DOHH2 (cell line): ENCODE results near the gene AMFR.

ENCODE experiments used
- H3F3A ChIP-seq: fragments of 200-600 bp; sonication (generic), shearing (Covaris generic); 2 replicates; pipeline ENCODE4 v1.6.0; 2016; ENCODE audit warnings: antibody characterized with exemption, mild to moderate bottlenecking; ENCODE audit not compliant: control insufficient read depth, insufficient read depth
- H3K27ac ChIP-seq: fragments of 200-600 bp; sonication (generic); 2 replicates; pipeline ENCODE4 v1.5.1; 2014; ENCODE audit warnings: low read depth, mild to moderate bottlenecking, low read length, moderate library complexity
- H3K27me3 ChIP-seq: fragments of 200-600 bp; sonication (generic); 2 replicates; pipeline ENCODE4 v1.6.1; 2014; ENCODE audit warnings: mild to moderate bottlenecking, low read length, mixed read lengths; ENCODE audit not compliant: control insufficient read depth
- H3K36me3 ChIP-seq: fragments of 200-600 bp; sonication (generic); 2 replicates; pipeline ENCODE4 v1.6.1; 2014; ENCODE audit warnings: mild to moderate bottlenecking, low read length, moderate library complexity, mixed read lengths; ENCODE audit not compliant: control insufficient read depth
- H3K4me1 ChIP-seq: fragments of 200-600 bp; sonication (generic); 2 replicates; pipeline ENCODE4 v1.6.1; 2014; ENCODE audit warnings: mild to moderate bottlenecking, low read length, mixed read lengths; ENCODE audit not compliant: control insufficient read depth
- H3K4me2 ChIP-seq: fragments of 200-600 bp; sonication (generic); 2 replicates; pipeline ENCODE4 v1.6.0; 2014; ENCODE audit warnings: mild to moderate bottlenecking, low read length, moderate library complexity
- H3K4me3 ChIP-seq: fragments of 200-600 bp; sonication (generic); 2 replicates; pipeline ENCODE4 v1.5.1; 2014; ENCODE audit warnings: mild to moderate bottlenecking, low read length, mixed read lengths
- H3K79me2 ChIP-seq: fragments of 200-600 bp; sonication (generic); 2 replicates; pipeline ENCODE4 v1.6.1; 2014; ENCODE audit warnings: mild to moderate bottlenecking, low read length, mixed read lengths; ENCODE audit not compliant: control insufficient read depth
- H3K9me2 ChIP-seq: fragments of 200-600 bp; sonication (generic); replicated peaks from 2 replicates; pipeline ENCODE4 v1.6.1; 2014; ENCODE audit warnings: mild to moderate bottlenecking, low read length, mixed read lengths; ENCODE audit not compliant: control insufficient read depth
- H3K9me3 ChIP-seq: fragments of 200-600 bp; sonication (generic); 2 replicates; pipeline ENCODE4 v1.6.1; 2014; ENCODE audit warnings: antibody characterized with exemption, low read length, mixed read lengths; ENCODE audit not compliant: control insufficient read depth, insufficient read depth
- H4K20me1 ChIP-seq: fragments of 200-600 bp; sonication (generic); 2 replicates; pipeline ENCODE4 v1.6.0; 2014; ENCODE audit warnings: low read depth, mild to moderate bottlenecking, antibody characterized with exemption, low read length, moderate library complexity; ENCODE audit not compliant: control insufficient read depth, insufficient read depth
- CTCF ChIP-seq: fragments of 200-600 bp; sonication (generic); IDR thresholded peaks from one replicate; pipeline ENCODE4 v1.5.1; 2014; ENCODE audit warnings: antibody characterized with exemption, mild to moderate bottlenecking, low read depth, low read length; ENCODE audit not compliant: poor library complexity, severe bottlenecking
- EZH2phosphoT487 ChIP-seq: fragments of 200-600 bp; sonication (generic); IDR thresholded peaks from 2 replicates; pipeline ENCODE4 v1.6.1; 2017; ENCODE audit warnings: borderline replicate concordance, mild to moderate bottlenecking, antibody characterized with exemption, low read length, moderate library complexity, mixed read lengths

The AMFR gene

GRCh38 chr16:56338566-56339318 lies 86.6 kb downstream of the AMFR start:
- Histone ChIP-seq H3K4me1 (no peaks in the 10 kb centered on the region), H3K36me3 (no peaks in the 10 kb centered on the region), H3K27ac (no peak overlapping the region), H4K20me1 (no peaks in the 10 kb centered on the region), H3K4me3 (no peak overlapping the region), H3K27me3 (no peaks in the 10 kb centered on the region), H3K9me2 (no peaks in the 10 kb centered on the region), H3K4me2 (no peak overlapping the region), H3F3A (no peaks in the 10 kb centered on the region), H3K79me2 (no peaks in the 10 kb centered on the region), H3K9me3 (no peaks in the 10 kb centered on the region)
- TF ChIP-seq EZH2phosphoT487 = no peak
- no peak for TF ChIP-seq CTCF

- H3K4me2 ChIP-seq = no peak overlapping the region
- TF ChIP-seq EZH2phosphoT487 = no peak
- no peak for TF ChIP-seq CTCF
- no peaks in the 10 kb centered on the region for H4K20me1 ChIP-seq
- H3K79me2 ChIP-seq = no peaks in the 10 kb centered on the region
- no peak overlapping the region for H3K4me3 ChIP-seq
- no peak overlapping the region for H3K27ac ChIP-seq
- no peaks in the 10 kb centered on the region for H3K9me3 ChIP-seq
- no peaks in the 10 kb centered on the region for H3K36me3 ChIP-seq
- no peaks in the 10 kb centered on the region for H3F3A ChIP-seq
- H3K4me1 ChIP-seq = no peaks in the 10 kb centered on the region
- no peaks in the 10 kb centered on the region for H3K9me2 ChIP-seq
- H3K27me3 ChIP-seq = no peaks in the 10 kb centered on the region
Observed at GRCh38 chr16:56337858-56338325, 87.5 kb downstream of the AMFR start.

- Histone ChIP-seq H3K36me3 (no peaks in the 10 kb centered on the region), H3K27me3 (no peaks in the 10 kb centered on the region), H3K4me2 (no peak overlapping the region), H4K20me1 (no peaks in the 10 kb centered on the region), H3K9me3 (no peaks in the 10 kb centered on the region), H3K4me3 (no peak overlapping the region), H3K79me2 (no peaks in the 10 kb centered on the region), H3F3A (no peaks in the 10 kb centered on the region), H3K9me2 (no peaks in the 10 kb centered on the region), H3K4me1 (no peaks in the 10 kb centered on the region), H3K27ac (no peak overlapping the region)
- TF ChIP-seq CTCF (no peak), EZH2phosphoT487 (no peak)
Observed at GRCh38 chr16:56337131-56337857, 88.1 kb downstream of the AMFR start.
